IMR-90 (cell line): ENCODE data around the gene PPP2R5A. TPM values are rescaled to one million over a fixed set of nuclear protein-coding genes. Genes with fewer than 3 reads are reported as not detected.

ENCODE experiments used
- ATAC-seq: fragments of 200-7000 bp; cut with Tn5 transposase; 2 replicates; pipeline ENCODE4 v1.9.1; 2020; ENCODE audit warnings: low read depth, mild to moderate bottlenecking, moderate library complexity
- BruUV-seq: library from RNA; stranded (reverse); fragments of 400-500 nt; replicated peaks from 2 replicates; lab custom pipeline; 2021; lab: Mats Ljungman, UMichigan
- CTCF ChIA-PET: fragments of 300-600 bp; formaldehyde crosslinking; extraction: SDS; loops from one replicate; lab custom pipeline; 2021; ENCODE audit warnings: antibody characterized with exemption; lab: Yijun Ruan, JAX
- POLR2A ChIA-PET: fragments of 300-600 bp; sonication (Branson Sonifier 250); formaldehyde crosslinking; loops from one replicate; lab custom pipeline; 2022; ENCODE audit warnings: antibody characterized with exemption; ENCODE audit not compliant: unreplicated experiment; lab: Charles Lee
- DNase-seq: peaks from one replicate; pipeline ENCODE4 v3.0.0; 2013
- H2AFZ ChIP-seq: replicated peaks from 2 replicates; pipeline ENCODE3; 2013; ENCODE audit warnings: low read length, mild to moderate bottlenecking; ENCODE audit not compliant: poor library complexity
- H2AK5ac ChIP-seq: 2 replicates; pipeline ENCODE4 v1.6.1; 2013; ENCODE audit warnings: low read depth, low read length, inconsistent platforms
- H2AK9ac ChIP-seq: replicated peaks from 2 replicates; pipeline ENCODE3; 2013; ENCODE audit warnings: mild to moderate bottlenecking, low read depth, low read length, moderate library complexity; ENCODE audit not compliant: poor library complexity
- H2BK120ac ChIP-seq: 2 replicates; pipeline ENCODE4 v1.6.1; 2013; ENCODE audit warnings: low read depth, low read length, inconsistent platforms
- H2BK15ac ChIP-seq: 3 replicates; pipeline ENCODE4 v1.6.1; 2013; ENCODE audit warnings: low read depth, low read length, inconsistent platforms
- H2BK20ac ChIP-seq: 2 replicates; pipeline ENCODE4 v1.6.1; 2013; ENCODE audit warnings: low read depth, mild to moderate bottlenecking, inconsistent platforms, low read length, moderate library complexity
- H2BK5ac ChIP-seq: 2 replicates; pipeline ENCODE4 v1.6.1; 2013; ENCODE audit warnings: mild to moderate bottlenecking, low read depth, low read length, inconsistent platforms; ENCODE audit not compliant: poor library complexity, severe bottlenecking
- H3K14ac ChIP-seq: replicated peaks from 2 replicates; pipeline ENCODE4 v1.6.1; 2013; ENCODE audit warnings: low read depth, low read length, inconsistent platforms
- H3K18ac ChIP-seq: 2 replicates; pipeline ENCODE4 v1.6.1; 2013; ENCODE audit warnings: low read depth, low read length, control low read depth
- H3K23ac ChIP-seq: 2 replicates; pipeline ENCODE4 v1.6.1; 2013; ENCODE audit warnings: low read depth, low read length, inconsistent platforms
- H3K27ac ChIP-seq: 2 replicates; pipeline ENCODE4 v1.5.1; 2013; ENCODE audit warnings: mild to moderate bottlenecking, control low read depth, low read length; ENCODE audit not compliant: insufficient read depth
- H3K27me3 ChIP-seq: 2 replicates; pipeline ENCODE4 v1.6.1; 2013; ENCODE audit warnings: low read length; ENCODE audit not compliant: control insufficient read depth, insufficient read depth
- H3K36me3 ChIP-seq: 2 replicates; pipeline ENCODE4 v1.6.1; 2013; ENCODE audit warnings: low read length, mixed read lengths; ENCODE audit not compliant: control insufficient read depth, insufficient read depth
- H3K4ac ChIP-seq: 2 replicates; pipeline ENCODE4 v1.6.1; 2013; ENCODE audit warnings: low read depth, low read length, inconsistent platforms
- H3K4me1 ChIP-seq: 2 replicates; pipeline ENCODE4 v1.6.1; 2013; ENCODE audit warnings: low read length, mixed read lengths; ENCODE audit not compliant: control insufficient read depth, insufficient read depth
- H3K4me2 ChIP-seq: 2 replicates; pipeline ENCODE4 v1.6.1; 2013; ENCODE audit warnings: low read depth, mild to moderate bottlenecking, control low read depth, low read length, moderate library complexity
- H3K4me3 ChIP-seq: 2 replicates; pipeline ENCODE4 v1.5.1; 2013; ENCODE audit warnings: low read depth, mild to moderate bottlenecking, control low read depth, low read length, moderate library complexity; ENCODE audit not compliant: insufficient read depth
- H3K56ac ChIP-seq: 2 replicates; pipeline ENCODE4 v1.6.1; 2013; ENCODE audit warnings: low read length, inconsistent platforms; ENCODE audit not compliant: insufficient read depth; ENCODE audit errors: extremely low read depth
- H3K79me1 ChIP-seq, 2 experiments: 2 replicates each; pipeline ENCODE4 v1.6.1; 2013; ENCODE audit warnings: low read length in 2 of 2, inconsistent platforms in 1 of 2, low read depth in 1 of 2
- H3K9ac ChIP-seq: 2 replicates; pipeline ENCODE4 v1.6.1; 2013; ENCODE audit warnings: low read depth, low read length, control low read depth
- H3K9me1 ChIP-seq: 2 replicates; pipeline ENCODE4 v1.6.1; 2013; ENCODE audit warnings: low read length, inconsistent platforms; ENCODE audit not compliant: insufficient read depth
- H3K9me3 ChIP-seq: 2 replicates; pipeline ENCODE4 v1.6.1; 2013; ENCODE audit warnings: low read length; ENCODE audit not compliant: control insufficient read depth, insufficient read depth
- H4K20me1 ChIP-seq: 2 replicates; pipeline ENCODE4 v1.6.1; 2013; ENCODE audit warnings: low read length, inconsistent platforms; ENCODE audit not compliant: insufficient read depth
- H4K5ac ChIP-seq: 2 replicates; pipeline ENCODE4 v1.6.1; 2013; ENCODE audit warnings: mild to moderate bottlenecking, low read depth, low read length, control low read depth
- H4K8ac ChIP-seq, 2 experiments: 2 replicates each; pipeline ENCODE4 v1.6.1; 2013; ENCODE audit warnings: low read depth in 2 of 2, low read length in 2 of 2, control low read depth in 1 of 2, inconsistent platforms in 1 of 2
- H4K91ac ChIP-seq: 2 replicates; pipeline ENCODE4 v1.6.1; 2013; ENCODE audit warnings: low read depth, low read length, inconsistent platforms; ENCODE audit not compliant: insufficient read depth
- BHLHE40 ChIP-seq: fragments of 150-350 bp; IDR thresholded peaks from 2 replicates; pipeline ENCODE4 v1.6.1; 2016; ENCODE audit warnings: mild to moderate bottlenecking, low read depth, low read length
- CEBPB ChIP-seq: IDR thresholded peaks from 2 replicates; pipeline ENCODE4 v1.6.1; 2012; ENCODE audit warnings: low read depth, low read length, improper control_type of control experiment
- CHD1 ChIP-seq: IDR thresholded peaks from 2 replicates; pipeline ENCODE4 v1.6.1; 2012; ENCODE audit warnings: low read depth, low read length, improper control_type of control experiment
- FOS ChIP-seq: fragments of 150-350 bp; IDR thresholded peaks from 2 replicates; pipeline ENCODE4 v1.6.1; 2016; ENCODE audit warnings: low read depth, low read length
- MAFK ChIP-seq: IDR thresholded peaks from 2 replicates; pipeline ENCODE4 v1.6.1; 2012; ENCODE audit warnings: low read depth, low read length, improper control_type of control experiment
- MAZ ChIP-seq: IDR thresholded peaks from 2 replicates; pipeline ENCODE4 v1.6.1; 2012; ENCODE audit warnings: low read depth, mild to moderate bottlenecking, low read length, improper control_type of control experiment, moderate library complexity, borderline replicate concordance
- NFE2L2 ChIP-seq: fragments of 150-350 bp; IDR thresholded peaks from 2 replicates; pipeline ENCODE4 v1.6.1; 2016; ENCODE audit warnings: low read depth, mild to moderate bottlenecking, low read length
- POLR2A ChIP-seq: IDR thresholded peaks from 2 replicates; pipeline ENCODE4 v1.6.1; 2012; ENCODE audit warnings: mild to moderate bottlenecking, low read depth, low read length
- RAD21 ChIP-seq: IDR thresholded peaks from 2 replicates; pipeline ENCODE4 v1.6.1; 2012; ENCODE audit warnings: low read length, improper control_type of control experiment
- RCOR1 ChIP-seq: IDR thresholded peaks from 2 replicates; pipeline ENCODE4 v1.6.1; 2012; ENCODE audit warnings: mild to moderate bottlenecking, low read length, improper control_type of control experiment; ENCODE audit not compliant: insufficient replicate concordance
- RFX5 ChIP-seq: IDR thresholded peaks from 2 replicates; pipeline ENCODE4 v1.8.0; 2012; ENCODE audit warnings: low read depth, mild to moderate bottlenecking, low read length, moderate library complexity
- SMC3 ChIP-seq: fragments of 150-350 bp; IDR thresholded peaks from 2 replicates; pipeline ENCODE4 v1.6.1; 2016; ENCODE audit warnings: low read depth, mild to moderate bottlenecking, antibody characterized with exemption, low read length, moderate library complexity
- WGBS, 2 experiments: methylation state at CpG; one replicate each; pipeline versions ENCODE4 v1.1.5 to v1.1.7; 2013; ENCODE audit warnings: missing lambda C conversion rate in 2 of 2; ENCODE audit not compliant: insufficient read length in 1 of 2; ENCODE audit errors: extremely low coverage in 2 of 2; 5-methylcytosine and 5-hydroxymethylcytosine counted together
- dilution Hi-C: fragments of 300-500 bp; cut with HindIII; formaldehyde crosslinking; loops from one replicate; pipeline ENCODE4 v1.14.3; 2018; ENCODE audit warnings: low sequenced_read_pairs; ENCODE audit not compliant: unreplicated experiment
- in situ Hi-C: fragments of 300-500 bp; cut with MboI; formaldehyde crosslinking; loops from 3 replicates; pipeline ENCODE4 v1.14.3; 2019; ENCODE audit warnings: low sequenced_read_pairs, inconsistent platforms, mixed read lengths
- intact Hi-C: fragments of 100-400 bp; cut with micrococcal nuclease; formaldehyde crosslinking; loops from 2 replicates; pipeline ENCODE4 v1.10.0; 2022
- polyA plus RNA-seq, 3 experiments: library from polyadenylated mRNA; depleted of rRNA; stranded (reverse); fragments of >200 nt; gene quantifications; 2 replicates each; pipeline ENCODE4 v1.2.3, GENCODE V29; 2012; ENCODE audit warnings: low replicate concordance in 1 of 3
- total RNA-seq: library from RNA; depleted of rRNA; stranded (reverse); fragments of >200 nt; gene quantifications from 2 replicates; pipeline ENCODE4 v1.2.3, GENCODE V29; 2012
- TF ChIP-seq, protein P1 (sequence below): fragments of 150-350 bp; IDR thresholded peaks from 2 replicates; pipeline ENCODE4 v1.6.1; 2017; ENCODE audit warnings: mild to moderate bottlenecking, antibody characterized with exemption, low read length, low read depth
- TF ChIP-seq, protein P2 (sequence below): fragments of 150-350 bp; IDR thresholded peaks from 2 replicates; pipeline ENCODE4 v1.6.1; 2016; ENCODE audit warnings: low read depth, mild to moderate bottlenecking, low read length, moderate library complexity, borderline replicate concordance

The PPP2R5A gene
- total and polyA plus RNA-seq, 2 of the 4 experiments (the other 2 are of a cell fraction) = 8.4 to 12.6 TPM

DNA sequence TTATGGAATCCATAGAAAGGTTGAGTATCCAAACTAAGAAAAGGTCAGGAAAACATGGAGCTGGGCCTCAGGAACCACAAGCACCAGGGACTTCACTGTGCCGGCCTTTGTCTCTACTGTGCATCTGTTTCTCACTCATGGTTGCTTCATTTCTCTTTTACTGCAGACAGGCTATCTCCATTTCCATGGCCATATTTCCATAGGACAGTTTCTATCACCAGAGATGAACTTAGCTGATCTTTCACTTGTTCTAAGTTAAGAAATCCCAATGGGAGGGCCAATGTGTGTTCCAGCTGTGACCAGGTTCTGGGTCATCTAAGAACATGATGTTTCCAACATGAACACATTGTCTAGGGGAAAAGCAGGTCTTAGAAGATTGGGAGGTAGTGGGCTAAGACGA is 43.7 kb upstream of the PPP2R5A start:
- Histone ChIP-seq H4K20me1 (no peaks in the 10 kb centered on the region), H2BK15ac (no peak overlapping the region), H4K8ac (no peak overlapping the region), H3K36me3 (no peaks in the 10 kb centered on the region), H3K4ac (no peak overlapping the region), H4K5ac (no peak overlapping the region), H3K23ac (no peak overlapping the region; the same call in 1 of the 2 replicates), H3K4me1 (no peaks in the 10 kb centered on the region), H2AK9ac (no peak overlapping the region), H3K27me3 (no peaks in the 10 kb centered on the region), H2AK5ac (no peak overlapping the region), H4K91ac (no peak overlapping the region), H2BK120ac (no peak overlapping the region), H3K79me1 (no peaks in the 10 kb centered on the region), H3K9ac (no peak overlapping the region), H3K56ac (no peak overlapping the region), H3K4me3 (no peak overlapping the region), H3K18ac (no peak overlapping the region), H2BK20ac (no peak overlapping the region), H3K9me3 (no peaks in the 10 kb centered on the region), H3K4me2 (no peak overlapping the region), H3K27ac (no peak overlapping the region), H3K9me1 (no peaks in the 10 kb centered on the region; the same call in 1 of the 2 replicates), H3K14ac (no peak overlapping the region), H2BK5ac (no peak overlapping the region), H2AFZ (no peak overlapping the region)
- intact Hi-C loops = no loop called here
- dilution Hi-C loops = no loop called here
- CTCF ChIA-PET = no interaction called here
- DNase-seq (no peak), ATAC-seq (no peak)
- 100% methylated on average over 1 of the region's 2 CpGs; no CpG with 5 or more reads in 1 of the 2 experiments for WGBS, 2 experiments
- POLR2A ChIA-PET = no interaction called here
- in situ Hi-C loops = no loop called here
- TF ChIP-seq RCOR1 = no peak
- TF ChIP-seq, protein P1, sequence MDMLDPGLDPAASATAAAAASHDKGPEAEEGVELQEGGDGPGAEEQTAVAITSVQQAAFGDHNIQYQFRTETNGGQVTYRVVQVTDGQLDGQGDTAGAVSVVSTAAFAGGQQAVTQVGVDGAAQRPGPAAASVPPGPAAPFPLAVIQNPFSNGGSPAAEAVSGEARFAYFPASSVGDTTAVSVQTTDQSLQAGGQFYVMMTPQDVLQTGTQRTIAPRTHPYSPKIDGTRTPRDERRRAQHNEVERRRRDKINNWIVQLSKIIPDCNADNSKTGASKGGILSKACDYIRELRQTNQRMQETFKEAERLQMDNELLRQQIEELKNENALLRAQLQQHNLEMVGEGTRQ = no peak
- no peak for TF ChIP-seq CHD1
- TF ChIP-seq, protein P2, sequence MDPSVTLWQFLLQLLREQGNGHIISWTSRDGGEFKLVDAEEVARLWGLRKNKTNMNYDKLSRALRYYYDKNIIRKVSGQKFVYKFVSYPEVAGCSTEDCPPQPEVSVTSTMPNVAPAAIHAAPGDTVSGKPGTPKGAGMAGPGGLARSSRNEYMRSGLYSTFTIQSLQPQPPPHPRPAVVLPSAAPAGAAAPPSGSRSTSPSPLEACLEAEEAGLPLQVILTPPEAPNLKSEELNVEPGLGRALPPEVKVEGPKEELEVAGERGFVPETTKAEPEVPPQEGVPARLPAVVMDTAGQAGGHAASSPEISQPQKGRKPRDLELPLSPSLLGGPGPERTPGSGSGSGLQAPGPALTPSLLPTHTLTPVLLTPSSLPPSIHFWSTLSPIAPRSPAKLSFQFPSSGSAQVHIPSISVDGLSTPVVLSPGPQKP = no peak
- no peak for TF ChIP-seq BHLHE40
- no peak for TF ChIP-seq MAZ
- TF ChIP-seq RFX5 = no peak
- no peak for TF ChIP-seq CEBPB
- no peak for TF ChIP-seq MAFK
- TF ChIP-seq FOS = no peak
- TF ChIP-seq NFE2L2 = no peak
- no peak for TF ChIP-seq POLR2A
- TF ChIP-seq RAD21 = no peak
- no peak for TF ChIP-seq SMC3
- BruUV-seq = no TSS peak
